K562 (cell line): ENCODE data around the gene PAPSS2. TPM values are rescaled to one million over a fixed set of nuclear protein-coding genes. Genes with fewer than 3 reads are reported as not detected.

Source experiments
- ATAC-seq: fragments of 200-7000 bp; cut with Tn5 transposase; 3 replicates; pipeline ENCODE4 v1.9.1; 2020; ENCODE audit warnings: moderate library complexity
- BruUV-seq: library from RNA; stranded (reverse); fragments of 400-500 nt; replicated peaks from 2 replicates; lab custom pipeline; 2021; lab: Mats Ljungman, UMichigan
- CTCF ChIA-PET: fragments of 300-600 bp; formaldehyde crosslinking; extraction: SDS; loops from one replicate; lab custom pipeline; 2021; ENCODE audit warnings: low intra/inter-chr PET ratio; lab: Yijun Ruan, JAX
- POLR2A ChIA-PET: fragments of 300-600, 350-650 bp; sonication (Branson Sonifier 250); formaldehyde crosslinking; extraction: SDS; loops from one replicate; lab custom pipeline; 2021; ENCODE audit warnings: antibody characterized with exemption, inconsistent platforms; lab: Yijun Ruan, JAX
- DNase-seq, 4 experiments: peaks; one replicate each; pipeline versions ENCODE4 v3.0.0 to v3.0.0-alpha.2; 2011 to 2018; ENCODE audit warnings: low spot score in 3 of 4, mixed read lengths in 3 of 4; ENCODE audit errors: extremely low read depth in 1 of 4
- FAIRE-seq: peaks from 2 replicates; lab custom pipeline; 2011; peaks lifted over from hg19 to GRCh38; lab: Jason Lieb, UNC
- H2AFZ ChIP-seq: 2 replicates; pipeline ENCODE4 v1.6.0; 2011; ENCODE audit warnings: low read depth, low read length, control low read depth, inconsistent platforms
- H3K27ac ChIP-seq: fragments of 200-600 bp; 3 replicates; pipeline ENCODE4 v1.8.0; 2011; ENCODE audit warnings: low read depth, mild to moderate bottlenecking, control low read depth, inconsistent platforms, low read length, moderate library complexity, mixed read lengths; ENCODE audit errors: extremely low read depth
- H3K27me3 ChIP-seq, 2 experiments: fragments of 300-600 bp in 1 of 2; 2 replicates in 1 of 2; 3 replicates in 1 of 2; pipeline versions ENCODE4 v1.6.0 to v1.8.0; 2011; ENCODE audit warnings: inconsistent platforms in 2 of 2, low read length in 2 of 2, mild to moderate bottlenecking in 1 of 2, mixed read lengths in 1 of 2, moderate library complexity in 1 of 2; ENCODE audit not compliant: control insufficient read depth in 2 of 2, insufficient read depth in 2 of 2
- H3K36me3 ChIP-seq: fragments of 300-600 bp; 3 replicates; pipeline ENCODE4 v1.8.0; 2011; ENCODE audit warnings: mild to moderate bottlenecking, low read length, inconsistent platforms; ENCODE audit not compliant: control insufficient read depth, insufficient read depth
- H3K4me1 ChIP-seq, 2 experiments: fragments of 200-600 bp in 1 of 2; replicated peaks in 1 of 2; 2 replicates in 1 of 2; 3 replicates in 1 of 2; pipeline versions ENCODE4 v1.5.1 to v1.8.0; 2011; ENCODE audit warnings: inconsistent platforms in 2 of 2, low read length in 2 of 2, mild to moderate bottlenecking in 1 of 2, mixed read lengths in 1 of 2, moderate library complexity in 1 of 2; ENCODE audit not compliant: control insufficient read depth in 2 of 2, insufficient read depth in 2 of 2
- H3K4me2 ChIP-seq: 2 replicates; pipeline ENCODE4 v1.6.1; 2011; ENCODE audit warnings: low read length, control low read depth, inconsistent platforms, mixed read lengths; ENCODE audit not compliant: insufficient read depth
- H3K4me3 ChIP-seq: fragments of 200-600 bp; sonication (generic), shearing (Covaris generic); 2 replicates; pipeline ENCODE4 v1.5.1; 2016; ENCODE audit warnings: control low read depth, inconsistent platforms
- H3K79me2 ChIP-seq: fragments of 200-600 bp; 3 replicates; pipeline ENCODE4 v1.8.0; 2011; ENCODE audit warnings: low read length, inconsistent platforms; ENCODE audit not compliant: control insufficient read depth, insufficient read depth
- H3K9ac ChIP-seq, 2 experiments: 2 replicates each; pipeline versions ENCODE4 v1.6.0 to v1.6.1; 2011; ENCODE audit warnings: low read depth in 2 of 2, low read length in 2 of 2, control low read depth in 1 of 2, inconsistent platforms in 1 of 2, mild to moderate bottlenecking in 1 of 2, mixed read lengths in 1 of 2; ENCODE audit not compliant: insufficient read depth in 1 of 2
- H3K9me1 ChIP-seq: one replicate; pipeline ENCODE4 v1.6.0; 2011; ENCODE audit warnings: inconsistent platforms, mild to moderate bottlenecking, low read length, moderate library complexity; ENCODE audit not compliant: control insufficient read depth, insufficient read depth
- H3K9me3 ChIP-seq: replicated peaks from 2 replicates; pipeline ENCODE4 v1.5.1; 2011; ENCODE audit warnings: low read depth, low read length, inconsistent platforms; ENCODE audit not compliant: control insufficient read depth, insufficient read depth
- H4K20me1 ChIP-seq: replicated peaks from 2 replicates; pipeline ENCODE4 v1.6.1; 2011; ENCODE audit warnings: low read length, inconsistent platforms, mixed read lengths; ENCODE audit not compliant: control insufficient read depth, insufficient read depth
- CHD1 ChIP-seq: fragments of 200-600 bp; sonication (generic); IDR thresholded peaks from one replicate; pipeline ENCODE4 v1.6.1; 2012; ENCODE audit warnings: mild to moderate bottlenecking, moderate library complexity, low read length, inconsistent platforms
- ETV5 ChIP-seq: sonication (generic); formaldehyde crosslinking; IDR thresholded peaks from 2 replicates; pipeline ENCODE4 v1.4.0; 2020; ENCODE audit warnings: low read depth, mild to moderate bottlenecking, missing genetic modification reagents
- HNRNPLL ChIP-seq: fragments of 200-400 bp; formaldehyde crosslinking; IDR thresholded peaks from 2 replicates; pipeline ENCODE4 v1.6.1; 2017; ENCODE audit warnings: low read length, low read depth, mild to moderate bottlenecking; ENCODE audit not compliant: poor library complexity, severe bottlenecking
- KLF13 ChIP-seq: fragments of 450-650 bp; IDR thresholded peaks from 2 replicates; pipeline ENCODE4 v1.6.1; 2016; ENCODE audit warnings: missing genetic modification characterization, low read depth, mild to moderate bottlenecking, missing compliant biosample characterization, moderate library complexity, borderline replicate concordance
- MAFG ChIP-seq: fragments of 450-650 bp; conservative IDR thresholded peaks from 2 replicates; pipeline ENCODE4 v1.6.1; 2016; ENCODE audit warnings: missing genetic modification characterization, missing compliant biosample characterization
- RB1 ChIP-seq: fragments of 450-650 bp; IDR thresholded peaks from 2 replicates; pipeline ENCODE4 v1.6.1; 2017; ENCODE audit warnings: low read depth, mild to moderate bottlenecking
- SAP30 ChIP-seq: fragments of 200-600 bp; sonication (generic); IDR thresholded peaks from 2 replicates; pipeline ENCODE4 v1.6.1; 2012; ENCODE audit warnings: borderline replicate concordance, low read depth, mild to moderate bottlenecking, moderate library complexity, low read length, control low read depth, inconsistent platforms; ENCODE audit not compliant: insufficient read depth, poor library complexity, severe bottlenecking
- SIRT6 ChIP-seq: IDR thresholded peaks from one replicate; pipeline ENCODE4 v1.6.1; 2012; ENCODE audit warnings: low read depth, mild to moderate bottlenecking, control low read depth, inconsistent platforms, low read length, moderate library complexity
- SIX5 ChIP-seq, 2 experiments: IDR thresholded peaks; 2 replicates each; pipeline ENCODE4 v1.6.1; 2011; ENCODE audit warnings: low read length in 2 of 2, borderline replicate concordance in 1 of 2, low read depth in 1 of 2, mild to moderate bottlenecking in 1 of 2, moderate library complexity in 1 of 2; ENCODE audit not compliant: insufficient read depth in 1 of 2
- SREBF1 ChIP-seq: fragments of 150-350 bp; IDR thresholded peaks from 2 replicates; pipeline ENCODE4 v1.6.1; 2014; ENCODE audit warnings: antibody characterized with exemption, low read depth, low read length, borderline replicate concordance
- STAT5A ChIP-seq: IDR thresholded peaks from 2 replicates; pipeline ENCODE4 v1.6.1; 2012; ENCODE audit warnings: low read length, inconsistent platforms, borderline replicate concordance
- ZNF124 ChIP-seq: sonication (generic); formaldehyde crosslinking; IDR thresholded peaks from 2 replicates; pipeline ENCODE4 v1.8.1; 2022; ENCODE audit warnings: missing genetic modification reagents
- ZNF277 ChIP-seq: fragments of 250-450 bp; sonication (Bioruptor Pico); IDR thresholded peaks from 2 replicates; pipeline ENCODE4 v1.8.0; 2022; ENCODE audit warnings: inconsistent platforms, mild to moderate bottlenecking, moderate library complexity, borderline replicate concordance
- WGBS: fragments of 100-300 bp; shearing (Covaris generic); methylation state at CpG from one replicate; pipeline ENCODE4 v1.1.6; 2016; ENCODE audit warnings: low coverage, mixed read lengths; ENCODE audit not compliant: insufficient coverage; ENCODE audit errors: missing lambda C conversion rate; 5-methylcytosine and 5-hydroxymethylcytosine counted together
- in situ Hi-C: fragments of 300-500 bp; cut with MboI; formaldehyde crosslinking; loops from 4 replicates; pipeline ENCODE4 v1.15.0; 2018; ENCODE audit warnings: inconsistent platforms, mixed read lengths
- intact Hi-C: fragments of 100-400 bp; cut with micrococcal nuclease; formaldehyde crosslinking; loops from 2 replicates; pipeline ENCODE4 v1.14.2; 2022
- polyA plus RNA-seq, 8 experiments: library from polyadenylated mRNA; depleted of rRNA in 4 of 8; stranded (reverse) in 5 of 8; unstranded in 3 of 8; fragments of >200 nt; fragmentation: Nextera tagmentation in 2 of 8; fragmentation: Illumina TruSeq in 1 of 8; extraction: Ambion mirVana in 2 of 8; extraction: Trizol in 1 of 8; gene quantifications; 2 replicates each; pipeline versions ENCODE4 v1.2.1 to v1.2.3, GENCODE V29; 2011 to 2014; ENCODE audit warnings: inconsistent platforms in 1 of 8, missing spikeins in 1 of 8
- total RNA-seq, 7 experiments: library from RNA; depleted of rRNA in 6 of 7; stranded (reverse); fragments of >200 nt in 6 of 7; fragmentation: Illumina TruSeq in 2 of 7; extraction: Trizol in 2 of 7; gene quantifications; 2 replicates each; pipeline versions ENCODE4 v1.2.1 to v1.2.3, GENCODE V29; 2011 to 2021; ENCODE audit warnings: low replicate concordance in 1 of 7
- TF ChIP-seq, protein P1 (sequence below): fragments of 450-650 bp; IDR thresholded peaks from 2 replicates; pipeline ENCODE4 v1.7.1; 2018; ENCODE audit warnings: mild to moderate bottlenecking, low read depth; ENCODE audit not compliant: partially characterized antibody

Gene PAPSS2
- total and polyA plus RNA-seq, 9 of the 15 experiments (the other 6 are each of a cell fraction or from before 2014, with no cell fraction given), result 0.01 to 0.29 TPM; not detected in 7

DNA sequence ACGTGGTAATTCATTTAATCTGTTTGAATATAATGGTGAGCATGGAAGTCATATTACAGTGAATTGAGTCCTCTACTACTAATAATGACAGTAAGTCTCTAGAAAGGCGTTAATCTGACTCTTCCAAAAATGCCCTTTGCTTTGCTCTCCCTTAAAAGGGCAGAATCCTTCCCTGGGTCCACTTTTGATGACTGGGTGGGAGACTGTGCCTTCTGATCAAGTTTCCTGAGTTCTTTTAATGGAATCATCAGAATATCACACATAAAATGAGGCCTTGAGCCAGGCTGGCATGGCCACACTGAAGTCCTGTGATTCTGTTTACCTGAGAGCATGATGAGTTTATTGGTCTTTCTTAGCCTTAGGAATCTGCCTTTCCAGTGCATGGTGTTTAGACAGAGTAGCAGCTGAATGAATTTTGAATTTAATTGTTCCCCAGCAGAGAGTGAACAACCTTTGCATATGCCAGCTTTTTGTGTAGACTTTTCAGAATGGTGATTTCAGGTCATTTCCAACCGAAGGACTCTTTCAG lies 33.3 kb downstream of the PAPSS2 start:
- Histone ChIP-seq H3K9me1 (no peaks in the 10 kb centered on the region), H3K27me3 (peaks cover 0 to 5% of the 10 kb centered on the region in 2 experiments; a peak in 2 of 5 replicates), H2AFZ (no peak overlapping the region), H3K4me3 (no peak overlapping the region), H3K36me3 (no peaks in the 10 kb centered on the region), H4K20me1 (no peaks in the 10 kb centered on the region), H3K79me2 (no peaks in the 10 kb centered on the region), H3K4me1 (peaks cover 0 to 13% of the 10 kb centered on the region in 2 experiments; a peak in 4 of 5 replicates), H3K9me3 (no peaks in the 10 kb centered on the region), H3K27ac (no peak overlapping the region), H3K4me2 (no peak overlapping the region), H3K9ac (no peak overlapping the region)
- ATAC-seq (no peak), DNase-seq (no peak), FAIRE-seq (no peak)
- 10% methylated on average over 3 of the region's 3 CpGs for WGBS
- intact Hi-C loops, result no loop called here
- CTCF ChIA-PET, result no interaction called here
- in situ Hi-C loops, result no loop called here
- POLR2A ChIA-PET, result no interaction called here
- BruUV-seq, result no TSS peak
- TF ChIP-seq STAT5A (no peak), SIRT6 (no peak), MAFG (tag) (no peak), SAP30 (no peak), CHD1 (no peak), ZNF277 (no peak), ZNF124 (CRISPR knock-in tag) (no peak), ETV5 (CRISPR knock-in tag) (no peak), SREBF1 (no peak), KLF13 (tag) (no peak), SIX5 (IDR thresholded peaks at IDR 0.05; ENCODE audit: borderline replicate concordance in 1 of 2, insufficient read depth in 1 of 2, low read depth in 1 of 2, low read length in 2 of 2) (no peak), RB1 (no peak), HNRNPLL (no peak)
- TF ChIP-seq, protein P1, sequence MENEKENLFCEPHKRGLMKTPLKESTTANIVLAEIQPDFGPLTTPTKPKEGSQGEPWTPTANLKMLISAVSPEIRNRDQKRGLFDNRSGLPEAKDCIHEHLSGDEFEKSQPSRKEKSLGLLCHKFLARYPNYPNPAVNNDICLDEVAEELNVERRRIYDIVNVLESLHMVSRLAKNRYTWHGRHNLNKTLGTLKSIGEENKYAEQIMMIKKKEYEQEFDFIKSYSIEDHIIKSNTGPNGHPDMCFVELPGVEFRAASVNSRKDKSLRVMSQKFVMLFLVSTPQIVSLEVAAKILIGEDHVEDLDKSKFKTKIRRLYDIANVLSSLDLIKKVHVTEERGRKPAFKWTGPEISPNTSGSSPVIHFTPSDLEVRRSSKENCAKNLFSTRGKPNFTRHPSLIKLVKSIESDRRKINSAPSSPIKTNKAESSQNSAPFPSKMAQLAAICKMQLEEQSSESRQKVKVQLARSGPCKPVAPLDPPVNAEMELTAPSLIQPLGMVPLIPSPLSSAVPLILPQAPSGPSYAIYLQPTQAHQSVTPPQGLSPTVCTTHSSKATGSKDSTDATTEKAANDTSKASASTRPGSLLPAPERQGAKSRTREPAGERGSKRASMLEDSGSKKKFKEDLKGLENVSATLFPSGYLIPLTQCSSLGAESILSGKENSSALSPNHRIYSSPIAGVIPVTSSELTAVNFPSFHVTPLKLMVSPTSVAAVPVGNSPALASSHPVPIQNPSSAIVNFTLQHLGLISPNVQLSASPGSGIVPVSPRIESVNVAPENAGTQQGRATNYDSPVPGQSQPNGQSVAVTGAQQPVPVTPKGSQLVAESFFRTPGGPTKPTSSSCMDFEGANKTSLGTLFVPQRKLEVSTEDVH, result no peak
